GM12878 (cell line): ENCODE data around the gene XPC. TPM values are rescaled to one million over a fixed set of nuclear protein-coding genes. Genes with fewer than 3 reads are reported as not detected.

Source experiments
- ATAC-seq: fragments of 200-7000 bp; cut with Tn5 transposase; 3 replicates; pipeline ENCODE4 v1.9.1; 2020; ENCODE audit warnings: mild to moderate bottlenecking, moderate library complexity
- BruUV-seq: library from RNA; stranded (reverse); fragments of 400-500 nt; replicated peaks from 2 replicates; lab custom pipeline; 2021; lab: Mats Ljungman, UMichigan
- CTCF ChIA-PET: fragments of 300-600 bp; sonication (Branson Sonifier 250); formaldehyde crosslinking; extraction: SDS; loops from one replicate; lab custom pipeline; 2021; ENCODE audit warnings: inconsistent platforms; lab: Yijun Ruan, JAX
- POLR2A ChIA-PET: fragments of 350-600 bp; formaldehyde crosslinking; extraction: SDS; loops from one replicate; lab custom pipeline; 2021; ENCODE audit warnings: inconsistent platforms; lab: Charles Lee
- RAD21 ChIA-PET: fragments of 300-600 bp; sonication (Branson Sonifier 250); formaldehyde crosslinking; loops from one replicate; lab custom pipeline; 2023; ENCODE audit warnings: antibody characterized with exemption; ENCODE audit not compliant: unreplicated experiment; lab: Charles Lee
- SMC1A ChIA-PET: fragments of 300-600 bp; sonication (Branson Sonifier 250); formaldehyde crosslinking; loops from one replicate; lab custom pipeline; 2023; ENCODE audit not compliant: unreplicated experiment, uncharacterized antibody; lab: Charles Lee
- DNase-seq: peaks from one replicate; pipeline ENCODE4 v3.0.0-alpha.2; 2011; ENCODE audit warnings: low read depth, low spot score
- FAIRE-seq: peaks from 3 replicates; lab custom pipeline; 2011; peaks lifted over from hg19 to GRCh38; lab: Jason Lieb, UNC
- H2AFZ ChIP-seq: 2 replicates; pipeline ENCODE4 v1.6.0; 2011; ENCODE audit warnings: low read depth, low read length, control low read depth; ENCODE audit not compliant: control insufficient read depth
- H3K27ac ChIP-seq: 2 replicates; pipeline ENCODE4 v1.5.1; 2011; ENCODE audit warnings: control low read depth; ENCODE audit not compliant: control insufficient read depth, insufficient read depth
- H3K27me3 ChIP-seq, 2 experiments: replicated peaks in 1 of 2; 2 replicates each; pipeline versions ENCODE4 v1.6.0 to v1.6.1; 2011; ENCODE audit warnings: low read length in 1 of 2; ENCODE audit not compliant: control insufficient read depth in 2 of 2, insufficient read depth in 2 of 2
- H3K36me3 ChIP-seq, 2 experiments: 2 replicates each; pipeline ENCODE4 v1.5.1; 2011; ENCODE audit warnings: low read length in 1 of 2; ENCODE audit not compliant: control insufficient read depth in 2 of 2, insufficient read depth in 2 of 2
- H3K4me1 ChIP-seq: 2 replicates; pipeline ENCODE4 v1.6.1; 2011; ENCODE audit warnings: mild to moderate bottlenecking, low read length, moderate library complexity, mixed read lengths; ENCODE audit not compliant: control insufficient read depth, insufficient read depth
- H3K4me2 ChIP-seq: 2 replicates; pipeline ENCODE4 v1.6.0; 2011; ENCODE audit warnings: control low read depth; ENCODE audit not compliant: control insufficient read depth, insufficient read depth
- H3K4me3 ChIP-seq: fragments of 200-600 bp; sonication (generic); 2 replicates; pipeline ENCODE4 v1.5.1; 2016
- H3K79me2 ChIP-seq: 2 replicates; pipeline ENCODE4 v1.6.0; 2011; ENCODE audit warnings: low read length; ENCODE audit not compliant: control insufficient read depth, insufficient read depth
- H3K9ac ChIP-seq: 2 replicates; pipeline ENCODE4 v1.8.0; 2011; ENCODE audit warnings: low read length, control low read depth, mixed read lengths; ENCODE audit not compliant: control insufficient read depth, insufficient read depth
- H3K9me3 ChIP-seq: replicated peaks from 3 replicates; pipeline ENCODE4 v1.5.1; 2011; ENCODE audit warnings: mild to moderate bottlenecking, low read length; ENCODE audit not compliant: control insufficient read depth, insufficient read depth
- H4K20me1 ChIP-seq: 2 replicates; pipeline ENCODE4 v1.6.0; 2011; ENCODE audit not compliant: control insufficient read depth, insufficient read depth
- ASH2L ChIP-seq: fragments of 300-600, 200-600 bp; sonication (generic); IDR thresholded peaks from 2 replicates; pipeline ENCODE4 v1.6.1; 2017; ENCODE audit warnings: low read depth, mild to moderate bottlenecking, borderline replicate concordance
- BMI1 ChIP-seq: fragments of 450-650 bp; IDR thresholded peaks from 2 replicates; pipeline ENCODE4 v1.6.1; 2016; ENCODE audit warnings: mild to moderate bottlenecking, moderate library complexity, borderline replicate concordance
- BRCA1 ChIP-seq: IDR thresholded peaks from 2 replicates; pipeline ENCODE4 v1.6.1; 2011; ENCODE audit warnings: low read depth, low read length, improper control_type of control experiment
- CREB1 ChIP-seq: IDR thresholded peaks from 2 replicates; pipeline ENCODE4 v1.6.1; 2012; ENCODE audit warnings: low read depth, mild to moderate bottlenecking, inconsistent platforms
- EED ChIP-seq: sonication (generic); IDR thresholded peaks from 2 replicates; pipeline ENCODE4 v1.6.1; 2016; ENCODE audit warnings: antibody characterized with exemption, low read depth
- HDAC2 ChIP-seq: fragments of 200-600 bp; sonication (generic); IDR thresholded peaks from 2 replicates; pipeline ENCODE4 v1.6.1; 2017
- LARP7 ChIP-seq: fragments of 450-650 bp; IDR thresholded peaks from 2 replicates; pipeline ENCODE4 v1.6.1; 2017; ENCODE audit warnings: mild to moderate bottlenecking
- MYC ChIP-seq: IDR thresholded peaks from 2 replicates; pipeline ENCODE4 v1.6.1; 2011; ENCODE audit warnings: mild to moderate bottlenecking, low read length, moderate library complexity, inconsistent platforms; ENCODE audit not compliant: insufficient read depth, insufficient replicate concordance, insufficient read length, severe bottlenecking
- NBN ChIP-seq: fragments of 450-650 bp; IDR thresholded peaks from 2 replicates; pipeline ENCODE4 v1.6.1; 2016
- POU2F2 ChIP-seq: IDR thresholded peaks from 3 replicates; pipeline ENCODE4 v1.6.1; 2011; ENCODE audit warnings: low read depth, mild to moderate bottlenecking, low read length, borderline replicate concordance
- SUPT20H ChIP-seq: IDR thresholded peaks from 2 replicates; pipeline ENCODE4 v1.6.1; 2011; ENCODE audit warnings: low read depth, mild to moderate bottlenecking, low read length, moderate library complexity, borderline replicate concordance; ENCODE audit not compliant: control insufficient read depth
- YBX1 ChIP-seq: fragments of 450-650 bp; IDR thresholded peaks from 2 replicates; pipeline ENCODE4 v1.6.1; 2016; ENCODE audit warnings: antibody characterized with exemption
- WGBS: methylation state at CpG from one replicate; pipeline ENCODE4 v1.1.6; 2016; ENCODE audit warnings: low lambda C conversion rate; ENCODE audit not compliant: insufficient replicate concordance, insufficient coverage; ENCODE audit errors: missing lambda C conversion rate; 5-methylcytosine and 5-hydroxymethylcytosine counted together
- in situ Hi-C: fragments of 300-500 bp; cut with MboI; formaldehyde crosslinking; loops from 9 replicates; pipeline ENCODE4 v1.14.3; 2018; ENCODE audit warnings: mixed read lengths
- intact Hi-C: fragments of 100-400 bp; cut with micrococcal nuclease; formaldehyde crosslinking; loops from one replicate; pipeline ENCODE4 v1.14.2; 2022; ENCODE audit not compliant: unreplicated experiment
- polyA plus RNA-seq, 11 experiments: library from polyadenylated mRNA; depleted of rRNA in 4 of 11; unstranded in 6 of 11; stranded (reverse) in 5 of 11; fragments of >200 nt; fragmentation: Nextera tagmentation in 4 of 11; fragmentation: Illumina TruSeq in 1 of 11; extraction: Ambion mirVana in 4 of 11; extraction: Trizol in 1 of 11; gene quantifications; 1 replicate in 1 of 11; 2 replicates in 10 of 11; pipeline versions ENCODE4 v1.2.1 to v1.2.3, GENCODE V29; 2011 to 2016; ENCODE audit warnings: inconsistent platforms in 2 of 11, missing spikeins in 2 of 11, low read depth in 1 of 11
- total RNA-seq, 4 experiments: library from RNA; depleted of rRNA in 3 of 4; stranded (reverse); fragments of >200 nt in 3 of 4; fragmentation: Illumina TruSeq in 1 of 4; extraction: Trizol in 1 of 4; gene quantifications; 2 replicates each; pipeline versions ENCODE4 v1.2.1 to v1.2.3, GENCODE V29; 2013 to 2021
- TF ChIP-seq, protein P1 (sequence below): fragments of 450-650 bp; formaldehyde crosslinking; IDR thresholded peaks from 2 replicates; pipeline ENCODE4 v1.5.0; 2022; ENCODE audit warnings: mild to moderate bottlenecking, missing genetic modification characterization
- TF ChIP-seq, protein P2 (sequence below): IDR thresholded peaks from 2 replicates; pipeline ENCODE4 v1.6.1; 2012; ENCODE audit warnings: improper control_type of control experiment, low read depth, low read length; ENCODE audit not compliant: insufficient replicate concordance

Gene XPC
- total and polyA plus RNA-seq, 10 of the 15 experiments (the other 5 are each of a cell fraction or from before 2014, with no cell fraction given) = 4.0 to 48.3 (median 29.8) TPM

DNA sequence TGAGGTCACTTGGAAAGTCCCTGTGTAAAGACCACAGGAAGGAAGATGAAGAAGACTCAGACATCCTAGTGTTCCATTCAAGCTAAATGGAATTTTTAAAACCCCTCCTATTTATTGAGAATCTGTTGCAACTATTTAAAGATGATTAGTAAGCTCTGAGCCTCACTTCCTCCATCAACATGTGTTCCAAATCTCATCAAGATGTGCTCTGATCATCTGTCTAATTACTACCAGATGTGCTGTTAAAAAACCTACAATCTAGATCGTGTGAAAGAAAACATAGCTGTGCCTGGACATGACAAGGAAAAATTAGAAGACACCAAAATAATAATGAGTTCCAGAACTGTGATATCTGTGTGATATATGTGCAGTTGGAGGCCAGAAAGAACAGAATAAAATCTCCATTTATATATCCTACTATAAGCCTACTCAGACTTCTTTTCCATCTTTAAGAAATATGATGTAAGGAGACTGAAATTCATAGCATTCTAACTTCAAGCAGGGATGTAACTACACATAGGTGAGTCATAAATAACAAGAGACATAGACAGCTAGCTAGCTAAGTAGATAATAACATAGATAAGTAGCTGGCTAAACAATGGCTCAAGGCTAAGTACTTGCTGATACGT is 7.8 kb downstream of the XPC start:
- ATAC-seq = no peak
- ChIA-PET SMC1A (interaction anchor here (0.8 to 1.1 kb wide), 2 partner anchors 26 to 292 kb away, joined by 3 to 4 read pairs; no protein-coding TSS in a partner anchor), RAD21 (no interaction called here), POLR2A (no interaction called here), CTCF (interaction anchor here (1.0 to 2.0 kb wide), 4 partner anchors 8 to 274 kb away, joined by 3 to 8 read pairs (median 4); partner anchors contain the start of genes LSM3 and XPC)
- Histone ChIP-seq H3K4me2 (no peak overlapping the region), H3K27me3 (no peaks in the 10 kb centered on the region), H2AFZ (no peak overlapping the region), H3K4me3 (no peak overlapping the region), H3K9ac (no peak overlapping the region), H3K27ac (no peak overlapping the region), H3K36me3 (peaks cover 8 to 36% of the 10 kb centered on the region in 2 experiments), H4K20me1 (no peaks in the 10 kb centered on the region), H3K79me2 (peaks cover 22% of the 10 kb centered on the region), H3K4me1 (peaks cover 9% of the 10 kb centered on the region), H3K9me3 (no peaks in the 10 kb centered on the region)
- FAIRE-seq = no peak
- intact Hi-C loops (no loop called here), in situ Hi-C loops (no loop called here)
- TF ChIP-seq MYC (no peak), NBN (no peak), HDAC2 (no peak), SUPT20H (no peak), EED (no peak), CREB1 (no peak), BRCA1 (no peak), ASH2L (no peak), YBX1 (no peak), BMI1 (no peak), POU2F2 (no peak), LARP7 (no peak)
- TF ChIP-seq, protein P1, sequence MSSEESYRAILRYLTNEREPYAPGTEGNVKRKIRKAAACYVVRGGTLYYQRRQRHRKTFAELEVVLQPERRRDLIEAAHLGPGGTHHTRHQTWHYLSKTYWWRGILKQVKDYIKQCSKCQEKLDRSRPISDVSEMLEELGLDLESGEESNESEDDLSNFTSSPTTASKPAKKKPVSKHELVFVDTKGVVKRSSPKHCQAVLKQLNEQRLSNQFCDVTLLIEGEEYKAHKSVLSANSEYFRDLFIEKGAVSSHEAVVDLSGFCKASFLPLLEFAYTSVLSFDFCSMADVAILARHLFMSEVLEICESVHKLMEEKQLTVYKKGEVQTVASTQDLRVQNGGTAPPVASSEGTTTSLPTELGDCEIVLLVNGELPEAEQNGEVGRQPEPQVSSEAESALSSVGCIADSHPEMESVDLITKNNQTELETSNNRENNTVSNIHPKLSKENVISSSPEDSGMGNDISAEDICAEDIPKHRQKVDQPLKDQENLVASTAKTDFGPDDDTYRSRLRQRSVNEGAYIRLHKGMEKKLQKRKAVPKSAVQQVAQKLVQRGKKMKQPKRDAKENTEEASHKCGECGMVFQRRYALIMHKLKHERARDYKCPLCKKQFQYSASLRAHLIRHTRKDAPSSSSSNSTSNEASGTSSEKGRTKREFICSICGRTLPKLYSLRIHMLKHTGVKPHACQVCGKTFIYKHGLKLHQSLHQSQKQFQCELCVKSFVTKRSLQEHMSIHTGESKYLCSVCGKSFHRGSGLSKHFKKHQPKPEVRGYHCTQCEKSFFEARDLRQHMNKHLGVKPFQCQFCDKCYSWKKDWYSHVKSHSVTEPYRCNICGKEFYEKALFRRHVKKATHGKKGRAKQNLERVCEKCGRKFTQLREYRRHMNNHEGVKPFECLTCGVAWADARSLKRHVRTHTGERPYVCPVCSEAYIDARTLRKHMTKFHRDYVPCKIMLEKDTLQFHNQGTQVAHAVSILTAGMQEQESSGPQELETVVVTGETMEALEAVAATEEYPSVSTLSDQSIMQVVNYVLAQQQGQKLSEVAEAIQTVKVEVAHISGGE (CRISPR knock-in tag) = no peak
- TF ChIP-seq, protein P2, sequence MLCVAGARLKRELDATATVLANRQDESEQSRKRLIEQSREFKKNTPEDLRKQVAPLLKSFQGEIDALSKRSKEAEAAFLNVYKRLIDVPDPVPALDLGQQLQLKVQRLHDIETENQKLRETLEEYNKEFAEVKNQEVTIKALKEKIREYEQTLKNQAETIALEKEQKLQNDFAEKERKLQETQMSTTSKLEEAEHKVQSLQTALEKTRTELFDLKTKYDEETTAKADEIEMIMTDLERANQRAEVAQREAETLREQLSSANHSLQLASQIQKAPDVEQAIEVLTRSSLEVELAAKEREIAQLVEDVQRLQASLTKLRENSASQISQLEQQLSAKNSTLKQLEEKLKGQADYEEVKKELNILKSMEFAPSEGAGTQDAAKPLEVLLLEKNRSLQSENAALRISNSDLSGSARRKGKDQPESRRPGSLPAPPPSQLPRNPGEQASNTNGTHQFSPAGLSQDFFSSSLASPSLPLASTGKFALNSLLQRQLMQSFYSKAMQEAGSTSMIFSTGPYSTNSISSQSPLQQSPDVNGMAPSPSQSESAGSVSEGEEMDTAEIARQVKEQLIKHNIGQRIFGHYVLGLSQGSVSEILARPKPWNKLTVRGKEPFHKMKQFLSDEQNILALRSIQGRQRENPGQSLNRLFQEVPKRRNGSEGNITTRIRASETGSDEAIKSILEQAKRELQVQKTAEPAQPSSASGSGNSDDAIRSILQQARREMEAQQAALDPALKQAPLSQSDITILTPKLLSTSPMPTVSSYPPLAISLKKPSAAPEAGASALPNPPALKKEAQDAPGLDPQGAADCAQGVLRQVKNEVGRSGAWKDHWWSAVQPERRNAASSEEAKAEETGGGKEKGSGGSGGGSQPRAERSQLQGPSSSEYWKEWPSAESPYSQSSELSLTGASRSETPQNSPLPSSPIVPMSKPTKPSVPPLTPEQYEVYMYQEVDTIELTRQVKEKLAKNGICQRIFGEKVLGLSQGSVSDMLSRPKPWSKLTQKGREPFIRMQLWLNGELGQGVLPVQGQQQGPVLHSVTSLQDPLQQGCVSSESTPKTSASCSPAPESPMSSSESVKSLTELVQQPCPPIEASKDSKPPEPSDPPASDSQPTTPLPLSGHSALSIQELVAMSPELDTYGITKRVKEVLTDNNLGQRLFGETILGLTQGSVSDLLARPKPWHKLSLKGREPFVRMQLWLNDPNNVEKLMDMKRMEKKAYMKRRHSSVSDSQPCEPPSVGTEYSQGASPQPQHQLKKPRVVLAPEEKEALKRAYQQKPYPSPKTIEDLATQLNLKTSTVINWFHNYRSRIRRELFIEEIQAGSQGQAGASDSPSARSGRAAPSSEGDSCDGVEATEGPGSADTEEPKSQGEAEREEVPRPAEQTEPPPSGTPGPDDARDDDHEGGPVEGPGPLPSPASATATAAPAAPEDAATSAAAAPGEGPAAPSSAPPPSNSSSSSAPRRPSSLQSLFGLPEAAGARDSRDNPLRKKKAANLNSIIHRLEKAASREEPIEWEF = no peak
- no TSS peak for BruUV-seq
- 93% methylated on average over 2 of the region's 2 CpGs for WGBS
- DNase-seq = no peak
